ENCODE data around the gene SNX1. TPM values are rescaled to one million over a fixed set of nuclear protein-coding genes. Genes with fewer than 3 reads are reported as not detected.

Gene SNX1

DNA sequence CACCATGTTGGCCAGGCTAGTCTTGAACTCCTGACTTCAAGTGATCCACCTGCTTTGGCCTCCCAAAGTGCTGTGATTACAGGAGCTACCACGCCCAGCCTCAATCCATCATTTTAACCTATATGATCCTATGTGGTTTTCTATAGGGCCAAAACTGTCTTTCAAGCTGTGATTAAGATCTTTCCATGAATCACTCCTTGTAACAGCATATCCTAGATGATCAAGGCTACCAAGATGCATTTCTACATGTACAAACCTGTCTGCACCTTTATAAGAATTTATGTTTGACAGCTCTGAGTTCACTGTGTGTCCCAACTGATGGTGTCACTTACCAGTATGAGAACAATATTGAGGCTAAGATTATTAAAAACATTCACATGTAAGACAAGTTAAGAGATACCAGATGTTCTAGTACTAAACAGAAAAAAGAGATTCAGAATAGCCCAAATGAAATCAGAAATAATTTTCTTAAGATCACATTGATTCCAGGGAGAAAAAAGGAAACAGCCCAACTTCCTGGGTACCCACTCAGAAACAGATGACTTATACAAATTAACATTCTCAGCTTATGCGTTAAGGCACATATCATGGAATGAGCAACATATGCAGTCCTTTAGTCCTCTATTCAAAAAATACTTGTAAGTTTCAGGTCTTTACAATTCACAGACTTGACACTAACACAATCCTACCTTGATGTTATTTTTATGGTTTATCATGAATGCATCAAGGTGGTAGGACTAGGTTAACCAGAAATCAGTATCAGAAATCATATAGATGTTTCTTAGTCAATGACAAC lies 91.8 kb downstream of the SNX1 start:
- Histone ChIP-seq H2BK15ac (ENCODE audit: low read depth, poor library complexity, severe bottlenecking) (no peak overlapping the region), H3K18ac (ENCODE audit: low read depth in 1 of 2, low read length in 2 of 2) (no peak overlapping the region), H3K36me3 (ENCODE audit: control insufficient read depth in 1 of 2, insufficient read depth in 2 of 2, low read depth in 1 of 2, low read length in 2 of 2) (peaks cover 11 to 54% of the 10 kb centered on the region in 2 experiments), H2AK5ac (ENCODE audit: low read length, severe bottlenecking) (no peak overlapping the region), H4K8ac (ENCODE audit: low read length) (no peak overlapping the region), H2BK12ac (ENCODE audit: low read length in 2 of 2) (no peak overlapping the region), H3K14ac (ENCODE audit: low read length in 2 of 2) (no peak overlapping the region), H3K4ac (ENCODE audit: low read depth in 1 of 2, low read length in 2 of 2) (no peak overlapping the region), H4K91ac (ENCODE audit: low read length) (no peak overlapping the region), H3K4me3 (ENCODE audit: insufficient read depth in 1 of 2, low read depth in 1 of 2, low read length in 2 of 2) (no peak overlapping the region), H3K27ac (ENCODE audit: low read length, poor library complexity, severe bottlenecking) (no peak overlapping the region), H3K9ac (ENCODE audit: low read length) (no peak overlapping the region), H2BK5ac (ENCODE audit: low read depth, low read length, poor library complexity, severe bottlenecking) (no peak overlapping the region), H3K79me1 (replicated peaks; ENCODE audit: low read length, poor library complexity, severe bottlenecking) (peaks cover 5% of the 10 kb centered on the region), H3K9me3 (ENCODE audit: control insufficient read depth, low read length) (no peaks in the 10 kb centered on the region), H3K4me2 (ENCODE audit: low read length, poor library complexity, severe bottlenecking) (no peak overlapping the region), H2BK120ac (ENCODE audit: low read depth, low read length) (no peak overlapping the region), H3K4me1 (ENCODE audit: control insufficient read depth, insufficient read depth, low read depth, low read length) (no peaks in the 10 kb centered on the region), H3K23ac (ENCODE audit: low read length in 2 of 2) (no peak overlapping the region), H2AFZ (ENCODE audit: low read depth, low read length) (no peak overlapping the region), H3K27me3 (ENCODE audit: control insufficient read depth in 1 of 2, insufficient read depth in 1 of 2, low read length in 2 of 2) (no peaks in the 10 kb centered on the region)
- WGBS, result 100% methylated on average over 2 of the region's 2 CpGs
- DNase-seq, result no peak

Small RNA genes within 50 kb of the gene (small RNA-seq; reads per million reads assigned to genes)
- not detected for gene RF00019 (ENCODE audit: low read depth)

Data from mesenchymal stem cell (in vitro differentiated cells and primary cell).